ENCODE measurements around the gene RSPH3.
"Not testable (repeated sequence)": the region's sequence is repeated elsewhere in the genome, so short reads cannot be mapped to it uniquely, and the experiment has no call there.

The RSPH3 gene

DNA sequence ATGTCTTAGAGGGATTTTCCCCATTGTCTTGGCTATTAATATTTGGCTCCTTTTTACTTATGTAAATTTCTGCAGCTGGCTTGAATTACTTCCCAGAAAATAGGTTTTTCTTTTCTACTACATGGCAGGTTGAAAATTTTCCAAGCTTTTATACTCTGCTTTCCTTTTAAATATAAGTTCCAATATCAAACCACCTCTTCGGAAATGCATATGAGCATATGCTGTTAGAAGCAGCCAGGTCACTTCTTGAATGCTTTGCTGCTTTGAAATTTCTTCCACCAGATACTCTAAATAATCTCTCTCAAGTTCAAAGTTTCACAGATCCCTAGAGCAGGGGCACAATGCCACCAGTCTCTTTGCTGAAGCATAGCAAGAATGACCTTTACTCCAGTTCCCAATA lies 25.2 kb upstream of the RSPH3 start:
- not testable (repeated sequence) for DNase-seq (ENCODE audit: low read depth)

- no peak for DNase-seq (ENCODE audit: low read depth)
Measured at GRCh38 chr6:159023893-159024292, 23.9 kb upstream of the RSPH3 start.

DNA sequence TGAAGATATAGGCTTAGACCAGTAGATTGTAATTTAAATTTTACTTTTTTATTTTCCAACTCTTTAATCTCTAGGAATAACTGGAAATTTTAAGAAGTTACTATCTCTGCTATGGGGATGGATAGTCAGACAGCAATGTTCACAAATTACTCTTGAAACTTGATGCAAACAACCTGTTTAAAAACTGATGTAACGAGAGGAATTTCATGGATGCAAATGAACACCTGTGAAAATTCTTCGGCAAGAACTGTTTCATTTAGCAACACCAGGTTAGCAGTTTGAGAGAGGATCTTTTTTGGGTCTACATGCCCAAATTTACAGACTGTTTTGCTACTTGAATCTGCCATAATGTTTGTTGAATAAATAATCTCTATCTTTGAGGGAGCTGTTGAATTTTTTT lies 20.0 kb upstream of the RSPH3 start:
- DNase-seq (ENCODE audit: low read depth): no peak

DNA sequence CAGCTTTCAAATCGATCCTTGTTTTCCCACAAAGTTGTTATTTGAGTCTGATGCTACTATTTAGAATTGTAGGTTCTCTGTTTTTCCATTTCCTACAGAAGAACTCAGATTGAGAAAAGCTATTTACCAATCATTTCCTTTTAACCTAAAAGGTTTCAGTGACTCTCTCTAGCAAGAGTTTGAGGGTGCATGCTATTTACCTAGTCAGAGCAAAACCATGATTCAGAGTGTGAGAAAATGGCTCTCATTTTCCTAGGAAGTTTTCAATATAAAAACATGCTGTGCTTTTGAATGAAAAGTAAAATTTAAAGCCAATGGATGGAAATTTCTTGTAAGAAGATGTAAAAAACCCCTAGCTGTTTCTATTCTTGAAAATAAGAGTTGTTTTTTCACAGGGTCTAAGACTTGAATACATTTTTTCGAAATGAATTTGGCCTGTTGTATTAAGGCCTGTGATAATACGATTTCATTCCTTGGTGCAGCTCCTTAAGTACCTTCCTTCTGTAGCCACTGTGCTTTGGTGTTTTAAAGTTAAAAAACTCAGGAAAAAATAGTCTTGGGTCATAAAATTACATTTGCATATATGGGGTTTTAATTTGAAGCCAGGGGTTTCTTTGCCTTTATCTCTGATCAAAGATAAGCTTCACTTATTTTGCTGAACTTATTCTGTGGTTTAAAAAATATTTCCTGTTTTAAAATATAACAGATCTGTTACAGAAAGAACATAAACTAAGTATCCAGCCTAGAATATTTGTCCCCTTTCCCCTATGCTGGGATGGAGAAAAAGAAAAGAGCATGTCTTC lies 18.0 kb upstream of the RSPH3 start:
- no peak for DNase-seq (ENCODE audit: low read depth)

GRCh38 chr6:159014406-159014805 lies 14.4 kb upstream of the RSPH3 start:
- DNase-seq (ENCODE audit: low read depth): no peak

DNA sequence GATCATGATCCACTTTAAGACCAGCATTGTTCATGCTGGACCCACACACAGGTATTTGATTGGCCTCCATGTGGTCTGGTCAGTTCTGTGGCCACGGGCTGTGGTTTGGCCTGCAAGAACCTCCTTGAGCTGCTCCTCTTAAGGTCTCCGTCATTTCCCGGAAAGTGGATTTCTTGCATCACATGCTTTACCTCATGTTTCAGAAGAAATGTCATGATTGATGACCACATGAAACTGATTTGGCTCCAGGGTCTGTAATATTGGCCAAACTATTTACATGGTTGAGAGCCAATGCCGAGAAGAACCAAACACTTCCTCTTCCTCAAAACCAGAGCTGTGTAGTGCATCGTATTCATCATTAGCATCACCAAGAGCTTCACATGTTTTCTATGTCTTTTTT lies 13.2 kb upstream of the RSPH3 start:
- DNase-seq (ENCODE audit: low read depth): no peak

GRCh38 chr6:159012201-159012600 lies 12.2 kb upstream of the RSPH3 start:
- no peak for DNase-seq (ENCODE audit: low read depth)

GRCh38 chr6:159010037-159010612 lies 10.1 kb upstream of the RSPH3 start:
- not testable (repeated sequence) for DNase-seq (ENCODE audit: low read depth)

DNA sequence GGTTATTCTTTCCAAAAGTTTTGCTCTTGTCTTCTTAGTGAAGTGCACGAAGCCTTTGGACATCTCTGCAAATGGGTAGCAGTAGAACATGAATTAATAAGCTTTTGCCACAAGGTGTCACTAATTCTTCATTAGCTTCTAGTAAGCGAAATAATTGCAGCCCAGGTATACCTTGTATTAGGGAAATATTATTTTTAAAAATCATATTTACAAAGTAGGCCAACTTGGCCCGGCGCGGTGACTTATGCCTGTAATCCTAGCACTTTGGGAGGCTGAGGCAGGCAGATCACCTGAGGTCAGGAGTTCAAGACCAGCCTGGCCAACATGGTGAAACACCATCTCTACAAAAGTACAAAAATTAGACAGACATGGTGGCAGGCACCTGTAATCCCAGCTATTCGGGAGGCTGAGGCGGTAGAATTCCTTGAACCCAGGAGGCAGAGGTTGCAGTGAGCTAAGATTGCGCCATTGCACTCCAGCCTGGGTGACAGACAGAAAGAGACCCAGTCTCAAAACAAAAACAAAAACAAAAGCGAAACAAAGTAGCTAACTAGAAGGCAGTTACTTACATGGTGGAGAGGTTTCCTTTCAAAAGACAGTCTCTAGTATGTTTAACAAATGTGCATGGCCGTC lies 8.8 kb upstream of the RSPH3 start:
- no peak for DNase-seq (ENCODE audit: low read depth)

DNA sequence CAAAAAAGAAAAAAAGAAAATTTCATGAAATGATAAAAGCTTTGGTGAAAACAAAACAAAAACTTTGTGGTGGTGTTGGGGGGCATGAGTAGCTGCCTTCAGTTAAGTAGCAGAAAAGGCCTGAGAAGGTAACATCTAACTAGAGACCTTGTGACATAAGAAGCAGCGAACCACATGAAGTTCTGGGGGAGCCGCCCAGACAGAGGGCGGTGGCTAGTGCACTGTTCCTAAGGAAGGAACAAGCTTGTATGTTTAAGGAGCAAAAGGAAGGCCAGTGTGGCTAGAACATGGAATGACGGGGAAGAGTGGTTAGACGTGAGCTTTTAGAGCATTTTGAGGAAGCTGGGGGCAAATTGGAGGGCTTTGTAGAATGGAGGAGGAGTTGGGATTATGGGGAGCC lies 7.5 kb upstream of the RSPH3 start:
- no peak for DNase-seq (ENCODE audit: low read depth)

DNA sequence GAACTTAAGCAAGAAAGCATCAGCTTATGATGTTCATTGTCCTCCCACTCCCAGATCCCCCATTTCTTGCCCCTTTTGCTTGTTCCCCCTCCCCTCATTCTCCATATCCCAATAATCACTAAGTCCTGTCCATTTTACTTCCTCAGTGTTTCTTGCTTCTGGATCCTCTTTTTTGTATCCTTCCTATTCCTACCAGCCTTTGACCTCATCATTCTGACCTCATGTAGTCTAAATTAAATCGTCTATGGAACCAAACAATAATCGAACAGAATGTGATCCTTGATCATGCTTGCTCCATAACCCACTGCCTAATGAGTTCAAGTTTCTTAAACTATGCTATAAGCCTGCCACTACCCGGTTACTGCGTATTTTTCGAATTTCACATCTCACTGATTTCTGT lies 5.4 kb upstream of the RSPH3 start:
- no peak for DNase-seq (ENCODE audit: low read depth)

DNA sequence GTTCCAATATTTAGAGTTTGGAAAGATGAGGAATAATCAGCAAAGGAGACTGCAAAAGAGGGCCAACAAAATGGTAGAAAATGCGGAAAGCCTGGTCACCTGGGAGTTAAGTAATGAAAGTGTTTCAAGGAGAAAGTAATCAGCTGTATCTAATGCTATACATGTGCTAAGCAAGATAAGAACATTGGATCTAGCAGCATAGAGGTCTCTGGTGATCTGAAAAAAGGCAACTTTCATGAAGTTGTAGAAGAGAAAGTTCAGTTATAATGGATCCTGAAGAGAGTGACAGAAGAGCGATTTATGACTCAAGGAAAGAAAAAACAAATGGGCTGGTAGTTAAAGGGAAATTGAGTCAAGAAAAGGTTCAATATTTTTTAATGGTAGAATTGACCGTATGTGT lies 4.6 kb upstream of the RSPH3 start:
- DNase-seq (ENCODE audit: low read depth): no peak

- DNase-seq (ENCODE audit: low read depth): no peak
Measured at GRCh38 chr6:159002432-159003155, 2.6 kb upstream of the RSPH3 start.

GRCh38 chr6:158999154-158999665 lies 792 bp downstream of the RSPH3 start:
- no peak for DNase-seq (ENCODE audit: low read depth)

- no peak for DNase-seq (ENCODE audit: low read depth)
Measured at GRCh38 chr6:158996856-158997255, 3.1 kb downstream of the RSPH3 start.

GRCh38 chr6:158993639-158994038 lies 6.4 kb downstream of the RSPH3 start:
- DNase-seq (ENCODE audit: low read depth): no peak

GRCh38 chr6:158991017-158991723 lies 8.8 kb downstream of the RSPH3 start:
- no peak for DNase-seq (ENCODE audit: low read depth)

GRCh38 chr6:158989711-158990110 lies 10.3 kb downstream of the RSPH3 start:
- DNase-seq (ENCODE audit: low read depth): not testable (repeated sequence)

- no peak for DNase-seq (ENCODE audit: low read depth)
Measured at GRCh38 chr6:158988477-158988876, 11.5 kb downstream of the RSPH3 start.

DNA sequence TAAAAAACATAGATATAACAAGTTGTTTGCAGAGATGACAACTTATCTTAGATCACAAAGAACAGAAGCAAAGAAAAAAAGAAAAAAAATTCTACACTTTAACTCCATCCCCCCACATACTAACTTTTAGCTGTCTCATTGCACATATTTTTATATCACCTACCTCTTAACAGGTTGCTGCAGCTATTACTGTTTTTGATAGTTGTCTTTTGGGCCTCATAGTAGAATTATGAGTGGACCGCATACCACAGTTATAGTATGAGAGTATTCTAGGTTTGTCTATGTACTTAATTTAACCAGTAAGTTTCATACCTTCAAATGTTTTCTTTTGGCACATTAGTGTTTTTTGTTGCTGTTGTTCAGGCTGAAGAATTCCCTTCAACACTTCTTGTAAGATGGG lies 12.3 kb downstream of the RSPH3 start:
- DNase-seq (ENCODE audit: low read depth): no peak

DNA sequence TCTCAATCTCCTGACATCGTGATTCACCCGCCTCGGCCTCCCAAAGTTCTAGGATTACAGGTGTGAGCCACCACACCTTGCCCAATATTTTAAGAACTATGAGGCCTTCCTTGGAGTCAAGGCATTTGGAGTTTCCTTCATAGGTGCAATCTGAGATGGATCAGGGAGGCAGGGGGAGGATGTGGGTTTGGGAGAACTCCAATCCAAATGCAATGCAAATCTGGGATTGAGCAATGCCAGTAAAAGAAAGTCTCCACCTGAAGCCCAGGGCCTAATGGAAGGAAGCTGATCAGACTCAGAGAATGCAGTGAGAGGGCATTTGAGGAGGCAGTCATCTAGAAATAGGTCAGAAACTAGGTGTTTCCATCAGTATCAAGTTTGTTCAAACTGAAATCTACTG lies 21.2 kb downstream of the RSPH3 start:
- no peak for DNase-seq (ENCODE audit: low read depth)

- no peak for DNase-seq (ENCODE audit: low read depth)
Measured at GRCh38 chr6:158977382-158977781, 22.6 kb downstream of the RSPH3 start.
